ENCODE measurements around the gene PLA2G7. TPM values are rescaled to one million over a fixed set of nuclear protein-coding genes. Genes with fewer than 3 reads are reported as not detected.

PLA2G7 gene
- total and polyA plus RNA-seq, 2 donors (not counting 1 experiment from before 2014, with no cell fraction given): 0.04 to 1.1 TPM

DNA sequence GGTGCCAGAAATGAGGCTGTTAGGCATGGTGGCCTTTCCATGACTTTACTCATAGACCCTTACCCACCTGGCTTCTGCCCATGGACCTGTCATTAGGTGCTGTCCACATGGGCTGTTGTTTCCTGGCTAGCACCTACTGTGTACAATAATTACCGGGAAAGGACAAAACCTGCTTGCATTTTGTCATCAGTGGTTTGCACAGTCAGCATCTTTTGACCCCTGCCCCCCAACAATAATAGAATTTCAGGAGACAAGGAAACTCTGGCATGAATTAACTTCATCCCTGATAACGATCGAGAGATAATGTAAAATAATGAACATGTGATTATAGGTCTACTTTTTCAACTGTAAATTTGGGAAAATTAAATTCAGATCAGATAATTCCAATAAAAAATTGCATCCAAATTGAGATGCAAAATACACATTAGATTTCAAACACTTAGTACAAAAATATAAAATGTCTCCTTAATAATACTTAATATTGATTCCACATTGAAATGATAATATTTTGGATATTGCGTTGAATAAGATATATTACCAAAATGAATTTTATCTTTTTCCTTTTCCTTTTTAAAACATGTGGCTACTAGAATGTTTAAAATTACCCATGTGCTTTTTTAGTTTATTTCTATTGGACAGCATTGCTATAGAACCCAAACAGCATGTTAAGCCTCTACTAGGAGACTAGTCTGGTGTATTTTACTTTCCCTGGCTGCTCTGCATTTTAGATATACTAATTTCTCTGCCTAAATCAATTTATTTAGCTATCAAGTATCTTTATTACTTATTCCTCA is 24.0 kb upstream of the PLA2G7 start:
- TF ChIP-seq EZH2 (IDR thresholded peaks at IDR 0.05; ENCODE audit: borderline replicate concordance, insufficient read depth, low read depth, low read length, poor library complexity, severe bottlenecking): no peak
- TF ChIP-seq, protein P1, sequence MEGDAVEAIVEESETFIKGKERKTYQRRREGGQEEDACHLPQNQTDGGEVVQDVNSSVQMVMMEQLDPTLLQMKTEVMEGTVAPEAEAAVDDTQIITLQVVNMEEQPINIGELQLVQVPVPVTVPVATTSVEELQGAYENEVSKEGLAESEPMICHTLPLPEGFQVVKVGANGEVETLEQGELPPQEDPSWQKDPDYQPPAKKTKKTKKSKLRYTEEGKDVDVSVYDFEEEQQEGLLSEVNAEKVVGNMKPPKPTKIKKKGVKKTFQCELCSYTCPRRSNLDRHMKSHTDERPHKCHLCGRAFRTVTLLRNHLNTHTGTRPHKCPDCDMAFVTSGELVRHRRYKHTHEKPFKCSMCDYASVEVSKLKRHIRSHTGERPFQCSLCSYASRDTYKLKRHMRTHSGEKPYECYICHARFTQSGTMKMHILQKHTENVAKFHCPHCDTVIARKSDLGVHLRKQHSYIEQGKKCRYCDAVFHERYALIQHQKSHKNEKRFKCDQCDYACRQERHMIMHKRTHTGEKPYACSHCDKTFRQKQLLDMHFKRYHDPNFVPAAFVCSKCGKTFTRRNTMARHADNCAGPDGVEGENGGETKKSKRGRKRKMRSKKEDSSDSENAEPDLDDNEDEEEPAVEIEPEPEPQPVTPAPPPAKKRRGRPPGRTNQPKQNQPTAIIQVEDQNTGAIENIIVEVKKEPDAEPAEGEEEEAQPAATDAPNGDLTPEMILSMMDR (IDR thresholded peaks at IDR 0.05): no peak
- 92% methylated on average over 1 of the region's 4 CpGs for WGBS (ENCODE audit: insufficient coverage)
- H4K20me1 ChIP-seq (ENCODE audit: control insufficient read depth, insufficient read depth, low read length, poor library complexity, severe bottlenecking): no peaks in the 10 kb centered on the region
- H3K9me3 ChIP-seq (ENCODE audit: control extremely low read depth in 1 of 3, control insufficient read depth in 2 of 3, insufficient read depth in 1 of 3, low read length in 2 of 3): no peaks in the 10 kb centered on the region
- H3K79me2 ChIP-seq (ENCODE audit: control insufficient read depth, insufficient read depth, low read length): no peaks in the 10 kb centered on the region
- no peaks in the 10 kb centered on the region for H3K4me1 ChIP-seq (ENCODE audit: control insufficient read depth in 2 of 2, insufficient read depth in 2 of 2, low read length in 2 of 2)
- Mint-ChIP-seq H3K27ac (no peak overlapping the region), H3K27me3 (peaks cover 4% of the 10 kb centered on the region), H3K9me3 (ENCODE audit: insufficient read depth) (no peaks in the 10 kb centered on the region), H3K4me3 (no peak overlapping the region), H3K4me1 (no peaks in the 10 kb centered on the region)
- ChIA-PET POLR2A (no interaction called here), CTCF (no interaction called here)
- DNase-seq (no peak), ATAC-seq (ENCODE audit: low read depth) (no peak)
- H3K4me3 ChIP-seq (ENCODE audit: control extremely low read depth in 1 of 5, extremely low read depth in 1 of 5, insufficient read depth in 1 of 5, low read depth in 2 of 5, low read length in 4 of 5): no peak overlapping the region
- H3K36me3 ChIP-seq (replicated peaks in 1 of 2; ENCODE audit: control extremely low read depth in 1 of 2, control insufficient read depth in 1 of 2, extremely low read depth in 1 of 2, insufficient read depth in 2 of 2, low read length in 1 of 2): no peaks in the 10 kb centered on the region
- H2AFZ ChIP-seq (ENCODE audit: insufficient read depth, low read depth, low read length, poor library complexity, severe bottlenecking): no peak overlapping the region
- H3K27me3 ChIP-seq (replicated peaks in 1 of 4; ENCODE audit: control extremely low read depth in 1 of 4, control insufficient read depth in 3 of 4, insufficient read depth in 4 of 4, low read length in 3 of 4): peaks cover 0 to 4% (median 2%) of the 10 kb centered on the region in 4 experiments
- H3K9ac ChIP-seq (ENCODE audit: low read length): no peak overlapping the region
- no peak overlapping the region for H3K4me2 ChIP-seq (replicated peaks; ENCODE audit: low read depth, low read length, poor library complexity, severe bottlenecking)
- intact Hi-C loops (cut with micrococcal nuclease): no loop called here
- no peak overlapping the region for H3K27ac ChIP-seq (ENCODE audit: low read length in 2 of 2)

DNA sequence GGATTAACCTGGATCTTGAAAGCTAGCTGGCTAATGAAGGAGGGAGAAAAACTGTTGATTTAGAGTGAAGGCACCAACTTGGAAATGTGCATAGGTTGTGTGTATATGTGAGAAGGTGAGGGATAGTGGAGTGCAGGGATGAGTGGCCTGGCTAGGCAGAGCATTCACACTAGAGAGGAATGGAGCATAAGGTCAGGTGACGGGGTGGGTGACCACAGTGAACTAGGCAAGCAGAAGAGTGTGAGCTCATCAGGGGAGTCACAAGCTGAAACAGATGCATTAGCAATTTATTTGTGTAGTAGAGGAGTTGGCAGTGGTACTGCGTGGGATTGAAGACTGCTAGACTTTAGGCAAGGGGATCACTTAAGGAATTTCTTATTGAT is 22.0 kb upstream of the PLA2G7 start:
- H3K27ac ChIP-seq (ENCODE audit: low read length in 2 of 2): no peak overlapping the region
- intact Hi-C loops (cut with micrococcal nuclease): no loop called here
- no peak overlapping the region for H3K4me3 Mint-ChIP-seq
- H3K4me2 ChIP-seq (replicated peaks; ENCODE audit: low read depth, low read length, poor library complexity, severe bottlenecking): no peak overlapping the region
- H3K36me3 ChIP-seq (replicated peaks in 1 of 2; ENCODE audit: control extremely low read depth in 1 of 2, control insufficient read depth in 1 of 2, extremely low read depth in 1 of 2, insufficient read depth in 2 of 2, low read length in 1 of 2): no peaks in the 10 kb centered on the region
- no peaks in the 10 kb centered on the region for H3K4me1 Mint-ChIP-seq
- H3K4me1 ChIP-seq (ENCODE audit: control insufficient read depth in 2 of 2, insufficient read depth in 2 of 2, low read length in 2 of 2): no peaks in the 10 kb centered on the region
- TF ChIP-seq, protein P1 (IDR thresholded peaks at IDR 0.05): no peak
- no peak for TF ChIP-seq EZH2 (IDR thresholded peaks at IDR 0.05; ENCODE audit: borderline replicate concordance, insufficient read depth, low read depth, low read length, poor library complexity, severe bottlenecking)
- 84% methylated on average over 2 of the region's 2 CpGs for WGBS (ENCODE audit: insufficient coverage)
- no peaks in the 10 kb centered on the region for H3K79me2 ChIP-seq (ENCODE audit: control insufficient read depth, insufficient read depth, low read length)
- no peaks in the 10 kb centered on the region for H3K9me3 ChIP-seq (ENCODE audit: control extremely low read depth in 1 of 3, control insufficient read depth in 2 of 3, insufficient read depth in 1 of 3, low read length in 2 of 3)
- no peak overlapping the region for H2AFZ ChIP-seq (ENCODE audit: insufficient read depth, low read depth, low read length, poor library complexity, severe bottlenecking)
- no peak overlapping the region for H3K4me3 ChIP-seq (ENCODE audit: control extremely low read depth in 1 of 5, extremely low read depth in 1 of 5, insufficient read depth in 1 of 5, low read depth in 2 of 5, low read length in 4 of 5)
- H3K27ac Mint-ChIP-seq: no peak overlapping the region
- no peak for DNase-seq
- ChIA-PET CTCF (no interaction called here), POLR2A (no interaction called here)
- ATAC-seq (ENCODE audit: low read depth): no peak
- H3K9me3 Mint-ChIP-seq (ENCODE audit: insufficient read depth): no peaks in the 10 kb centered on the region
- peaks cover 6% of the 10 kb centered on the region for H3K27me3 Mint-ChIP-seq
- H4K20me1 ChIP-seq (ENCODE audit: control insufficient read depth, insufficient read depth, low read length, poor library complexity, severe bottlenecking): no peaks in the 10 kb centered on the region
- H3K27me3 ChIP-seq (replicated peaks in 1 of 4; ENCODE audit: control extremely low read depth in 1 of 4, control insufficient read depth in 3 of 4, insufficient read depth in 4 of 4, low read length in 3 of 4): peaks cover 0 to 4% (median 2%) of the 10 kb centered on the region in 4 experiments
- no peak overlapping the region for H3K9ac ChIP-seq (ENCODE audit: low read length)

Data from B cell (primary cell).